Adrenal gland (tissue), 5 donors: ENCODE measurements around the gene PLD1.

Experiments used
- POLR2A ChIP-seq, 2 donors: fragments of 450-650 bp; IDR thresholded peaks; one replicate each; pipeline ENCODE4 v1.6.1; 2017; ENCODE audit warnings: antibody characterized with exemption in 2 of 2, mild to moderate bottlenecking in 2 of 2, moderate library complexity in 1 of 2
- TF ChIP-seq, protein P1 (sequence below), 6 experiments: fragments of 450-650 bp in 4 of 6; fragments of 200-600 bp in 2 of 6; sonication (generic) in 1 of 6; IDR thresholded peaks; 1 replicate in 5 of 6; 2 replicates in 1 of 6; pipeline versions ENCODE4 v1.5.1 to v1.8.0; 2016 to 2021; ENCODE audit warnings: antibody characterized with exemption in 6 of 6, mild to moderate bottlenecking in 2 of 6, moderate library complexity in 1 of 6
- donor health status: DM: no; HTN: no; CAD: no.

DNA sequence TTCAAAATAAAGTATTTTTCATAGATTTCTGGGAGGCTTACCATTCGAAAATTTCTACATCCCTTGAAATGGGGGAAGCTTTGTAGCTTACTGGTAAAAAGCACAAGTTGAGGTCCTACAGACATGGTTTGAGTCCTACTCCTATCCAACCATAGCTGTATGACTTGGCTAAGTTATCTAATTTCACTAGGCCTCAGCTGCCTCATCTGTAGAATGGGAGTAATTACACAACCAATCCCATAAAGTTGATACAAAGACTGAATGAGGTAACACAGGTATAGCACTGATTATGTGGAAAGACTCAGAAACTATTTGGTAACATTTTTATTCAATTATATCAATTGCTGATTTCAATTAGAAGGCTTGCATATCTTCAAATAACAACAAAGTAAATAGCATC lies 157.4 kb downstream of the PLD1 start:
- TF ChIP-seq, protein P1, sequence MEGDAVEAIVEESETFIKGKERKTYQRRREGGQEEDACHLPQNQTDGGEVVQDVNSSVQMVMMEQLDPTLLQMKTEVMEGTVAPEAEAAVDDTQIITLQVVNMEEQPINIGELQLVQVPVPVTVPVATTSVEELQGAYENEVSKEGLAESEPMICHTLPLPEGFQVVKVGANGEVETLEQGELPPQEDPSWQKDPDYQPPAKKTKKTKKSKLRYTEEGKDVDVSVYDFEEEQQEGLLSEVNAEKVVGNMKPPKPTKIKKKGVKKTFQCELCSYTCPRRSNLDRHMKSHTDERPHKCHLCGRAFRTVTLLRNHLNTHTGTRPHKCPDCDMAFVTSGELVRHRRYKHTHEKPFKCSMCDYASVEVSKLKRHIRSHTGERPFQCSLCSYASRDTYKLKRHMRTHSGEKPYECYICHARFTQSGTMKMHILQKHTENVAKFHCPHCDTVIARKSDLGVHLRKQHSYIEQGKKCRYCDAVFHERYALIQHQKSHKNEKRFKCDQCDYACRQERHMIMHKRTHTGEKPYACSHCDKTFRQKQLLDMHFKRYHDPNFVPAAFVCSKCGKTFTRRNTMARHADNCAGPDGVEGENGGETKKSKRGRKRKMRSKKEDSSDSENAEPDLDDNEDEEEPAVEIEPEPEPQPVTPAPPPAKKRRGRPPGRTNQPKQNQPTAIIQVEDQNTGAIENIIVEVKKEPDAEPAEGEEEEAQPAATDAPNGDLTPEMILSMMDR (IDR thresholded peaks at IDR 0.05) = no peak
- no peak for TF ChIP-seq POLR2A (IDR thresholded peaks at IDR 0.05)
